ENCODE results near the gene FCHSD2.

The FCHSD2 gene

DNA sequence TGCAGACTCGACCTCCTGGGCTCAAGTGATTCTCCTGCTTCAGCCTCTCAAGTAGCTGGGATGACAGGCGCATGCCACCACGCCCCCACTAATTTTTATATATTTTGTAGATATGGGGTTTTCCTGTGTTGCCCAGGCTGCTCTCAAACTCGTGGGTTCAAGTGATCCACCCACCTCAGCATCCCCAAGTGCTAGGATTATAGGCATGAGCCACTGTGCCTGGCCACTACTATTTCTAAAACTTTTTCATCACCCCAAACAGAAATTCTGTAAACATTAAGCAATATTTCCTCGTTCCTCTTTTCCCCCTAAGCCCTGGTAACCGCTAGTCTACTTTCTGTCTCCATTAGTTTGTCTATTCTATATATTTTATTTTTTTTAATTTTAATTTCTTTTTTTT is 336.9 kb downstream of the FCHSD2 start:
- TF ChIP-seq, protein P1, sequence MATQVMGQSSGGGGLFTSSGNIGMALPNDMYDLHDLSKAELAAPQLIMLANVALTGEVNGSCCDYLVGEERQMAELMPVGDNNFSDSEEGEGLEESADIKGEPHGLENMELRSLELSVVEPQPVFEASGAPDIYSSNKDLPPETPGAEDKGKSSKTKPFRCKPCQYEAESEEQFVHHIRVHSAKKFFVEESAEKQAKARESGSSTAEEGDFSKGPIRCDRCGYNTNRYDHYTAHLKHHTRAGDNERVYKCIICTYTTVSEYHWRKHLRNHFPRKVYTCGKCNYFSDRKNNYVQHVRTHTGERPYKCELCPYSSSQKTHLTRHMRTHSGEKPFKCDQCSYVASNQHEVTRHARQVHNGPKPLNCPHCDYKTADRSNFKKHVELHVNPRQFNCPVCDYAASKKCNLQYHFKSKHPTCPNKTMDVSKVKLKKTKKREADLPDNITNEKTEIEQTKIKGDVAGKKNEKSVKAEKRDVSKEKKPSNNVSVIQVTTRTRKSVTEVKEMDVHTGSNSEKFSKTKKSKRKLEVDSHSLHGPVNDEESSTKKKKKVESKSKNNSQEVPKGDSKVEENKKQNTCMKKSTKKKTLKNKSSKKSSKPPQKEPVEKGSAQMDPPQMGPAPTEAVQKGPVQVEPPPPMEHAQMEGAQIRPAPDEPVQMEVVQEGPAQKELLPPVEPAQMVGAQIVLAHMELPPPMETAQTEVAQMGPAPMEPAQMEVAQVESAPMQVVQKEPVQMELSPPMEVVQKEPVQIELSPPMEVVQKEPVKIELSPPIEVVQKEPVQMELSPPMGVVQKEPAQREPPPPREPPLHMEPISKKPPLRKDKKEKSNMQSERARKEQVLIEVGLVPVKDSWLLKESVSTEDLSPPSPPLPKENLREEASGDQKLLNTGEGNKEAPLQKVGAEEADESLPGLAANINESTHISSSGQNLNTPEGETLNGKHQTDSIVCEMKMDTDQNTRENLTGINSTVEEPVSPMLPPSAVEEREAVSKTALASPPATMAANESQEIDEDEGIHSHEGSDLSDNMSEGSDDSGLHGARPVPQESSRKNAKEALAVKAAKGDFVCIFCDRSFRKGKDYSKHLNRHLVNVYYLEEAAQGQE (IDR thresholded peaks at IDR 0.05; ENCODE audit: insufficient read depth in 1 of 2, low read depth in 2 of 2, low read length in 2 of 2): no peak
- no peak for TF ChIP-seq SIN3A (IDR thresholded peaks at IDR 0.05; ENCODE audit: borderline replicate concordance, insufficient read depth, low read length)
- TF ChIP-seq TAF1 (IDR thresholded peaks at IDR 0.05; ENCODE audit: borderline replicate concordance, insufficient read depth, low read length): no peak
- no peak for TF ChIP-seq FOXP2 (optimal IDR thresholded peaks at IDR 0.05; ENCODE audit: borderline replicate concordance, extremely low read depth, extremely low read length, insufficient read depth)
- TF ChIP-seq POLR2AphosphoS5 (IDR thresholded peaks at IDR 0.05; ENCODE audit: low read depth, low read length): no peak

DNA sequence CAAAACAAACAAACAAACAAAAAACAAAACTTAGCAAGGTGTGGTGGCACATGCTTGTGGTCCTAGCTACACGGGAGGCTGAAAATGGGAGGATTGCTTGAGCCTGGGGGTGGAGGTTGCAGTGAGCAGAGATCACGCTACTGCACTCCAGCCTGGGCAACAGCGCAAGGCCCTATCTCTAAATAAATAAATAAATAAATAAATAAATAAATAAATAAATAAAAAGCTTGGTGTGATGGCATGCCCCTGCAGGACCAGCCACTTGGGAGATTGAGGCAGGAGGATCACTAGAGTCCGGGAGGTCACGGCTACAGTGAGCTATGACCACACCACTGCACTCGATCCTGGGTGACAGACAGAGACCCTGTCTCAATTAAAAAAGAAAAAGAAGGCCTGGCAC is 339.3 kb downstream of the FCHSD2 start:
- TF ChIP-seq, protein P1 (IDR thresholded peaks at IDR 0.05; ENCODE audit: insufficient read depth in 1 of 2, low read depth in 2 of 2, low read length in 2 of 2): no peak
- TF ChIP-seq SIN3A (IDR thresholded peaks at IDR 0.05; ENCODE audit: borderline replicate concordance, insufficient read depth, low read length): no peak
- TF ChIP-seq POLR2AphosphoS5 (IDR thresholded peaks at IDR 0.05; ENCODE audit: low read depth, low read length): no peak
- TF ChIP-seq TAF1 (IDR thresholded peaks at IDR 0.05; ENCODE audit: borderline replicate concordance, insufficient read depth, low read length): no peak
- TF ChIP-seq FOXP2 (optimal IDR thresholded peaks at IDR 0.05; ENCODE audit: borderline replicate concordance, extremely low read depth, extremely low read length, insufficient read depth): no peak

DNA sequence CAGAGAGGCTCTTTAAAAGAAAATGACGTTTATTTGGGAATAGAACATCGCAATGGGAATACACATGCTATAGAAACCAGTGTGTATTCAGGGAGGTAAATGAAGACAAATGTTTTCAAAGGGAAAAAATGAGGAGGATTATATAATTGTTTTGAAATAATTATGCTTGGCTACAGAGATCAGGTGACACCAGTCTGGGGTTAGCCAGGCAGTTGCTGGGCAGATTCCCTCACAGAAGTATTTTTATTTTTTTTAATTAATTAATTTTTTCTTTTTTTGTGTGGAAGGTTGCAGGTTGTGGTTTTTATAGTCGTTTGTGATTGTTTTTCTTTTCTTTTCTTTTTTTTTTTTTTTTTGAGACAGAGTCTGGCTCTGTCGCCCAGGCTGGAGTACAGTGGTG is 342.7 kb downstream of the FCHSD2 start:
- no peak for TF ChIP-seq SIN3A (IDR thresholded peaks at IDR 0.05; ENCODE audit: borderline replicate concordance, insufficient read depth, low read length)
- TF ChIP-seq, protein P1 (IDR thresholded peaks at IDR 0.05; ENCODE audit: insufficient read depth in 1 of 2, low read depth in 2 of 2, low read length in 2 of 2): no peak
- no peak for TF ChIP-seq FOXP2 (optimal IDR thresholded peaks at IDR 0.05; ENCODE audit: borderline replicate concordance, extremely low read depth, extremely low read length, insufficient read depth)

DNA sequence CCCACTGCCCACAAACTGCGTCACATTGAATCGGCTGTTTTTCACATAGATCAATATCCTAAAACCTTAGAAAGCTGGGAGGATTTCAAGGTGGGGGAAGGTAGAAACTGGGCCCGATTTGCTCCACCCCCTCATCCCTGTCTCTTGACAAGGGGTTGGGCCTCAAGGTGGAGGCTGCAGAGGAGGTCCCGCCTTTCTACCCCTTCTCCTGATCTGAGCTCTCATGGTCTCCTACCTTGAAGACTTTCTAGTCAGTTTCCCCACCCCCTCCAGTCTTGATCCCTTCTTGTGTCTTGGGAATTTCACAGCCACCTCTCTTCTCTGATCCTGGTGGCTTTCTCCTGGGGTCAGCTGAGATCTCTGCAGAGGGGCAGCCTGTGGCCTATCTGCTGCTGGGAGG is 343.8 kb downstream of the FCHSD2 start:
- TF ChIP-seq TAF1 (IDR thresholded peaks at IDR 0.05; ENCODE audit: borderline replicate concordance, insufficient read depth, low read length): no peak
- TF ChIP-seq, protein P1 (IDR thresholded peaks at IDR 0.05; ENCODE audit: insufficient read depth in 1 of 2, low read depth in 2 of 2, low read length in 2 of 2): no peak
- no peak for TF ChIP-seq SIN3A (IDR thresholded peaks at IDR 0.05; ENCODE audit: borderline replicate concordance, insufficient read depth, low read length)
- TF ChIP-seq FOXP2 (optimal IDR thresholded peaks at IDR 0.05; ENCODE audit: borderline replicate concordance, extremely low read depth, extremely low read length, insufficient read depth): no peak
- TF ChIP-seq POLR2AphosphoS5 (IDR thresholded peaks at IDR 0.05; ENCODE audit: low read depth, low read length): no peak

All from PFSK-1 (cell line).